Sigmoid colon (tissue), 7 donors: ENCODE measurements around the gene GSN. TPM values are rescaled to one million over a fixed set of nuclear protein-coding genes. Genes with fewer than 3 reads are reported as not detected.
A peak's percentile ranks its signal among the peaks of the same experiment; 100 is the strongest.

Source experiments
- DNase-seq: peaks from one replicate; pipeline ENCODE4 v3.0.0-alpha.2; 2019
- H3K27ac ChIP-seq, 4 donors: fragments of 200-600 bp; sonication (generic); one replicate each; pipeline ENCODE4 v1.5.1; 2016 to 2019; ENCODE audit warnings: mild to moderate bottlenecking in 1 of 4
- H3K27me3 ChIP-seq, 3 donors: fragments of 200-600 bp; sonication (generic); one replicate each; pipeline ENCODE4 v1.5.1; 2019; ENCODE audit warnings: mild to moderate bottlenecking in 1 of 3
- H3K36me3 ChIP-seq, 4 donors: fragments of 200-600 bp; sonication (generic); one replicate each; pipeline ENCODE4 v1.5.1; 2016 to 2019
- H3K4me1 ChIP-seq, 4 donors: fragments of 200-600 bp; sonication (generic); one replicate each; pipeline ENCODE4 v1.5.1; 2017 to 2019
- H3K4me3 ChIP-seq, 4 donors: fragments of 200-600 bp; sonication (generic); one replicate each; pipeline ENCODE4 v1.5.1; 2017 to 2019; ENCODE audit warnings: mild to moderate bottlenecking in 2 of 4, moderate library complexity in 1 of 4
- H3K9me3 ChIP-seq, 4 donors: fragments of 200-600 bp in 3 of 4; sonication (generic) in 3 of 4; one replicate each; pipeline versions ENCODE4 v1.5.1 to v1.6.1; 2013 to 2019
- EP300 ChIP-seq, 4 donors: sonication (generic); formaldehyde crosslinking; IDR thresholded peaks; one replicate each; pipeline ENCODE4 v1.6.1; 2017; ENCODE audit warnings: antibody characterized with exemption in 4 of 4
- POLR2A ChIP-seq, 2 donors: fragments of 450-650 bp; IDR thresholded peaks; one replicate each; pipeline ENCODE4 v1.6.1; 2016; ENCODE audit warnings: antibody characterized with exemption in 2 of 2, mild to moderate bottlenecking in 2 of 2, moderate library complexity in 2 of 2
- POLR2AphosphoS5 ChIP-seq, 4 donors: sonication (generic); formaldehyde crosslinking; IDR thresholded peaks; one replicate each; pipeline ENCODE4 v1.6.1; 2017; ENCODE audit warnings: antibody characterized with exemption in 4 of 4
- WGBS, 2 donors: extraction: QIAGEN DNeasy Blood & Tissue Kit; methylation state at CpG; one replicate each; pipeline ENCODE4 v1.1.7; 2013; 5-methylcytosine and 5-hydroxymethylcytosine counted together
- intact Hi-C: fragments of 100-400 bp; cut with DNase I; formaldehyde crosslinking; loops from one replicate; pipeline ENCODE4 v1.15.1; 2023
- polyA plus RNA-seq, 3 donors: library from polyadenylated mRNA; stranded (reverse); fragments of 200-250 nt; gene quantifications; one replicate each; pipeline ENCODE4 v1.2.3, GENCODE V29; 2013
- total RNA-seq, 4 donors: library from RNA; depleted of rRNA; stranded (reverse); fragments of >200 nt; gene quantifications; one replicate each; pipeline ENCODE4 v1.1.0, GENCODE V29; 2016
- TF ChIP-seq, protein P1 (sequence below), 4 experiments: fragments of 450-650 bp in 3 of 4; fragments of 200-600 bp in 1 of 4; IDR thresholded peaks; one replicate each; pipeline ENCODE4 v1.5.1; 2016 to 2019; ENCODE audit warnings: antibody characterized with exemption in 4 of 4, mild to moderate bottlenecking in 3 of 4, moderate library complexity in 2 of 4
- donor health status: healthy with polysubstance abuse.
- donor health status: Bipolar disorder and iron deficiency.
- donor health status: healthy.

Gene GSN
- total and polyA plus RNA-seq, 7 donors, result 333 to 2,826 (median 1,610) TPM

GRCh38 chr9:121277026-121277425 is 9.1 kb downstream of the GSN start:
- H3K27ac ChIP-seq, result peak overlapping the region; percentile 94 to 99 (median 97)
- H3K36me3 ChIP-seq, result no peaks in the 10 kb centered on the region
- no peaks in the 10 kb centered on the region for H3K27me3 ChIP-seq
- TF ChIP-seq POLR2A (IDR thresholded peaks at IDR 0.05) (no peak), POLR2AphosphoS5 (IDR thresholded peaks at IDR 0.05) (no peak), EP300 (IDR thresholded peaks at IDR 0.05) (no peak)
- TF ChIP-seq, protein P1, sequence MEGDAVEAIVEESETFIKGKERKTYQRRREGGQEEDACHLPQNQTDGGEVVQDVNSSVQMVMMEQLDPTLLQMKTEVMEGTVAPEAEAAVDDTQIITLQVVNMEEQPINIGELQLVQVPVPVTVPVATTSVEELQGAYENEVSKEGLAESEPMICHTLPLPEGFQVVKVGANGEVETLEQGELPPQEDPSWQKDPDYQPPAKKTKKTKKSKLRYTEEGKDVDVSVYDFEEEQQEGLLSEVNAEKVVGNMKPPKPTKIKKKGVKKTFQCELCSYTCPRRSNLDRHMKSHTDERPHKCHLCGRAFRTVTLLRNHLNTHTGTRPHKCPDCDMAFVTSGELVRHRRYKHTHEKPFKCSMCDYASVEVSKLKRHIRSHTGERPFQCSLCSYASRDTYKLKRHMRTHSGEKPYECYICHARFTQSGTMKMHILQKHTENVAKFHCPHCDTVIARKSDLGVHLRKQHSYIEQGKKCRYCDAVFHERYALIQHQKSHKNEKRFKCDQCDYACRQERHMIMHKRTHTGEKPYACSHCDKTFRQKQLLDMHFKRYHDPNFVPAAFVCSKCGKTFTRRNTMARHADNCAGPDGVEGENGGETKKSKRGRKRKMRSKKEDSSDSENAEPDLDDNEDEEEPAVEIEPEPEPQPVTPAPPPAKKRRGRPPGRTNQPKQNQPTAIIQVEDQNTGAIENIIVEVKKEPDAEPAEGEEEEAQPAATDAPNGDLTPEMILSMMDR (IDR thresholded peaks at IDR 0.05), result no peak
- no peaks in the 10 kb centered on the region for H3K9me3 ChIP-seq
- WGBS, 2 donors, result 93 to 96% methylated on average over 1 of the region's 1 CpG
- H3K4me1 ChIP-seq, result peaks cover 0 to 100% (median 96%) of the 10 kb centered on the region in 4 donors
- H3K4me3 ChIP-seq, result no peak overlapping the region
- DNase-seq, result no peak
- intact Hi-C loops, result no loop called here

DNA sequence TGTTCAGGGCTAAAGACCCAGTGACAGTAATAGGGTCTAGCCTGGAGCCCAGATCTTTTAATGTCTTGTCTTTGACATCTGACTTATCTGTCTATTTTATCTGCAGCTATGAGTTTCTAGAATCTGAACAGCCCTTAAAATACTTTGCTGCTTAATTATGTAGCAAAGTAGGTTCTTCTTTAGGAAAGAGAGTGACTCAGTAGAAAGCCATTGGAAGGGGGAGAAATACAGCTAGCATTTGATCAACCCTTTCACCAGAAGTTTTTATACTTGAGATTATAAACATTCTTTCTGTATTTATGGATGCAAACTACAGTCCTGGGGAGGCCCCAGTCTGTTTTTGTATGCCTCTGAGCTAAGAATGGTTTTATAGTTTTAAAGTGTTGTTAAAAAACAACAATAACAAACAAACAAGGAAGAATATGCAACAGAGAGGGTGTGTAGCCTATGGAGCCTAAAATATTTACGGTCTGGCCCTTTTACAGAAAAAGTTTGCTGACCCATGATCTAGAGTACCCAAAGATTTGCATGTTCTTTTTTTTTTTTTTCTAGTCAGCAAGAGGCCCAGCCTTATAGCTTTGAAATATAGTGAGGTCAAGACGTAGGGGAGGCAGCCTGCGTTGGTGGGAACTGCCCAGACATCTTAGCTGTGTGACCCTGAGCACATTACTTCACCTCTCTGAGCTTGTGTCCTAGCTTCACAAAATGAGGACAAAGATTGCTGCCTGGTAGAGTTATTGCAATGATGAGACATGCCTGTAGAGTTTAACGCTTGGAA is 9.7 kb downstream of the GSN start:
- Histone ChIP-seq H3K27ac (peak overlapping the region; percentile 94 to 99 (median 97)), H3K36me3 (no peaks in the 10 kb centered on the region), H3K27me3 (no peaks in the 10 kb centered on the region), H3K9me3 (no peaks in the 10 kb centered on the region), H3K4me3 (peak overlapping the region in 1 of 4 donors; percentile 7), H3K4me1 (peaks cover 0 to 100% (median 96%) of the 10 kb centered on the region in 4 donors)
- WGBS, 2 donors, result 69 to 73% methylated on average over 4 of the region's 4 CpGs
- no peak for DNase-seq
- TF ChIP-seq, protein P1 (IDR thresholded peaks at IDR 0.05), result no peak
- TF ChIP-seq POLR2A (IDR thresholded peaks at IDR 0.05), result no peak
- no peak for TF ChIP-seq EP300 (IDR thresholded peaks at IDR 0.05)
- no peak for TF ChIP-seq POLR2AphosphoS5 (IDR thresholded peaks at IDR 0.05)
- intact Hi-C loops, result loop anchor here (2.0 kb wide), 1 partner anchor 21 kb away; no protein-coding TSS in a partner anchor

- Histone ChIP-seq H3K4me3 (peak overlapping the region in 1 of 4 donors; percentile 7), H3K4me1 (peaks cover 0 to 100% (median 97%) of the 10 kb centered on the region in 4 donors), H3K27ac (peak overlapping the region; percentile 94 to 99 (median 97)), H3K9me3 (no peaks in the 10 kb centered on the region), H3K36me3 (no peaks in the 10 kb centered on the region), H3K27me3 (no peaks in the 10 kb centered on the region)
- peak; percentile 94 for DNase-seq
- TF ChIP-seq POLR2A (IDR thresholded peaks at IDR 0.05), result peak in 1 of 2 donors; percentile 34
- TF ChIP-seq EP300 (IDR thresholded peaks at IDR 0.05), result peak in 2 of 4 donors; percentile 52 to 64
- TF ChIP-seq, protein P1 (IDR thresholded peaks at IDR 0.05), result peak in 3 of 4 experiments; percentile 79 to 94 (median 83)
- peak; percentile 55 to 79 (median 74) for TF ChIP-seq POLR2AphosphoS5 (IDR thresholded peaks at IDR 0.05)
- intact Hi-C loops, result loop anchor here (2.0 kb wide), 1 partner anchor 20 kb away; no protein-coding TSS in a partner anchor
- WGBS, 2 donors, result 32 to 37% methylated on average over 13 of the region's 13 CpGs
Measured at GRCh38 chr9:121278477-121279261, 10.7 kb downstream of the GSN start.

DNA sequence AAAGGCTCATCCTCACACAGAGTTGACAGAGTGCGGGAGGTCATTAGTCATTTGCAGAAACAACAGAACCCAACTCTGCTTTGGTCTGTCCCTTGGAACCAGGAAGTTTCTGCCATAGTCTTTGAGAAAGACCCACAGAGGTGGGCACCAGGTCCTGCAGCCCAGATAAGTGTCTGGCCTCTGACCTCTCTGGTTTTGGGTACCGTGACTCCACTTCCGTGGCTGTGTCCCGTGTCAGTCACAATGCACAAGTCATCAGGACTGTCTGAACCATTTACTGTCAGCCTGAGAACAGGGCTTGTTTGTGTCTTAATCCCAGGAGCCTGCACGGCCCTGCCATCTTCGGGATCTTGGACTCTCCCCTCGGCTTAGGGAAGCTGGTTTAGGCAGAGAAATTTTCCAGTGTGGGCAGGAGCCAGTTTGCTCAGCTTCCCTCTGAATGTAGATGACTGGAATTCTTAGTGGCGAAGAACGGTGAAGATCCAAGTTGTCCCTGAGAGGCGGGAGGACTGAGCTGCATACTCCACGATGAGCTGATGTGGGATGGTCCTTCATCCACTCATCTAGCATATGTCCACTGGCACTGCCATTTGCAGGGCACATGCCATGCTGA is 11.9 kb downstream of the GSN start:
- Histone ChIP-seq H3K4me3 (no peak overlapping the region), H3K27me3 (no peaks in the 10 kb centered on the region), H3K36me3 (peaks cover 0 to 10% (median 4%) of the 10 kb centered on the region in 4 donors), H3K27ac (peak overlapping the region; percentile 94 to 99 (median 97)), H3K4me1 (peaks cover 0 to 100% (median 100%) of the 10 kb centered on the region in 4 donors), H3K9me3 (no peaks in the 10 kb centered on the region)
- TF ChIP-seq POLR2AphosphoS5 (IDR thresholded peaks at IDR 0.05), result no peak
- TF ChIP-seq POLR2A (IDR thresholded peaks at IDR 0.05), result no peak
- TF ChIP-seq EP300 (IDR thresholded peaks at IDR 0.05), result no peak
- TF ChIP-seq, protein P1 (IDR thresholded peaks at IDR 0.05), result no peak
- intact Hi-C loops, result loop anchor here (2.0 to 5.0 kb wide), 2 partner anchors 19 to 807 kb away; no protein-coding TSS in a partner anchor
- WGBS, 2 donors, result 85% methylated on average over 11 of the region's 11 CpGs
- DNase-seq, result no peak
